ENCODE measurements around the gene GALM. TPM values are rescaled to one million over a fixed set of nuclear protein-coding genes. Genes with fewer than 3 reads are reported as not detected.

The GALM gene
- polyA plus RNA-seq, 3 donors from 2014 or later: 7.0 to 14.9 (median 14.8) TPM

GRCh38 chr2:38765551-38765950 lies 99.6 kb downstream of the GALM start:
- no peaks in the 10 kb centered on the region for H3K36me3 Mint-ChIP-seq
- H3K27ac Mint-ChIP-seq: no peak overlapping the region
- no peak for DNase-seq
- no peaks in the 10 kb centered on the region for H3K9me3 Mint-ChIP-seq
- H3K4me3 Mint-ChIP-seq: no peak overlapping the region
- no peaks in the 10 kb centered on the region for H3K4me1 Mint-ChIP-seq
- H3K27me3 Mint-ChIP-seq (ENCODE audit: low read depth in 3 of 3): peaks cover 0 to 2% (median 2%) of the 10 kb centered on the region in 3 donors

GRCh38 chr2:38771632-38772031 lies 105.7 kb downstream of the GALM start:
- H3K27ac Mint-ChIP-seq: no peak overlapping the region
- H3K9me3 Mint-ChIP-seq: no peaks in the 10 kb centered on the region
- H3K4me1 Mint-ChIP-seq: no peaks in the 10 kb centered on the region
- H3K4me3 Mint-ChIP-seq: no peak overlapping the region
- DNase-seq: no peak
- no peaks in the 10 kb centered on the region for H3K36me3 Mint-ChIP-seq
- H3K27me3 Mint-ChIP-seq (ENCODE audit: low read depth in 3 of 3): peaks cover 3 to 8% (median 6%) of the 10 kb centered on the region in 3 donors

- peaks cover 5 to 13% (median 5%) of the 10 kb centered on the region in 3 donors for H3K27me3 Mint-ChIP-seq (ENCODE audit: low read depth in 3 of 3)
- H3K36me3 Mint-ChIP-seq: no peaks in the 10 kb centered on the region
- H3K4me1 Mint-ChIP-seq: peaks cover 12 to 17% of the 10 kb centered on the region in 2 donors
- no peak overlapping the region for H3K27ac Mint-ChIP-seq
- DNase-seq: no peak
- no peaks in the 10 kb centered on the region for H3K9me3 Mint-ChIP-seq
- peak overlapping the region in 1 of 5 donors; percentile 22 for H3K4me3 Mint-ChIP-seq
These were observed 109.4 kb downstream of the GALM start for GRCh38 chr2:38775097-38775920.

- Mint-ChIP-seq H3K9me3 (no peaks in the 10 kb centered on the region), H3K27me3 (ENCODE audit: low read depth in 3 of 3) (peaks cover 5 to 13% (median 5%) of the 10 kb centered on the region in 3 donors), H3K36me3 (no peaks in the 10 kb centered on the region), H3K4me3 (peak overlapping the region in 4 of 5 donors; percentile 26 to 67 (median 66)), H3K27ac (no peak overlapping the region), H3K4me1 (peaks cover 12 to 17% of the 10 kb centered on the region in 2 donors)
- no peak for DNase-seq
These were observed 110.0 kb downstream of the GALM start for GRCh38 chr2:38775921-38776225.

GRCh38 chr2:38776531-38776930 lies 110.6 kb downstream of the GALM start:
- Mint-ChIP-seq H3K4me3 (peak overlapping the region; percentile 43 to 67 (median 64)), H3K27ac (peak overlapping the region in 1 of 6 donors; percentile 53), H3K4me1 (peaks cover 12 to 17% of the 10 kb centered on the region in 2 donors), H3K9me3 (no peaks in the 10 kb centered on the region), H3K27me3 (ENCODE audit: low read depth in 3 of 3) (peaks cover 5 to 13% (median 5%) of the 10 kb centered on the region in 3 donors), H3K36me3 (peaks cover 0 to 4% (median 3%) of the 10 kb centered on the region in 3 donors)
- DNase-seq: no peak

GRCh38 chr2:38778687-38779082 lies 112.8 kb downstream of the GALM start:
- Mint-ChIP-seq H3K36me3 (peaks cover 4 to 11% (median 8%) of the 10 kb centered on the region in 3 donors), H3K27ac (peak overlapping the region; percentile 90 to 99 (median 96)), H3K27me3 (ENCODE audit: low read depth in 3 of 3) (peaks cover 3 to 13% (median 5%) of the 10 kb centered on the region in 3 donors), H3K4me3 (peak overlapping the region; percentile 94 to 98 (median 95)), H3K9me3 (no peaks in the 10 kb centered on the region), H3K4me1 (peaks cover 12 to 17% of the 10 kb centered on the region in 2 donors)
- no peak for DNase-seq

GRCh38 chr2:38783586-38783985 lies 117.7 kb downstream of the GALM start:
- no peaks in the 10 kb centered on the region for H3K9me3 Mint-ChIP-seq
- no peak overlapping the region for H3K4me3 Mint-ChIP-seq
- peaks cover 4 to 11% (median 8%) of the 10 kb centered on the region in 3 donors for H3K36me3 Mint-ChIP-seq
- no peak for DNase-seq
- peaks cover 0 to 2% (median 0%) of the 10 kb centered on the region in 3 donors for H3K27me3 Mint-ChIP-seq (ENCODE audit: low read depth in 3 of 3)
- no peak overlapping the region for H3K27ac Mint-ChIP-seq
- peaks cover 4 to 7% of the 10 kb centered on the region in 2 donors for H3K4me1 Mint-ChIP-seq

Other genes with a start within 250 kb of the GALM start
- gene HNRNPLL, start 63.2 kb upstream of the GALM start, polyA plus RNA-seq: 10 to 100 TPM in 2 of 3 donors, 1 to 10 TPM in 1; 7.4 to 13.9 (median 11.5) TPM
- 100 to 1,000 TPM; 171 to 209 (median 203) TPM for gene SRSF7, start 85.2 kb downstream of the GALM start, polyA plus RNA-seq
- 10 to 100 TPM in 1 of 3 donors, 1 to 10 TPM in 2; 5.8 to 13.6 (median 7.9) TPM for gene GEMIN6, start 112.1 kb downstream of the GALM start, polyA plus RNA-seq
- gene DHX57, start 209.8 kb downstream of the GALM start, polyA plus RNA-seq: 1 to 10 TPM in 2 of 3 donors, under 1 TPM in 1; 0.93 to 6.9 (median 4.4) TPM
- gene MORN2, start 209.9 kb downstream of the GALM start, polyA plus RNA-seq: 1 to 10 TPM; 3.1 to 7.8 (median 7.2) TPM
- not detected for gene ARHGEF33, start 223.8 kb downstream of the GALM start, polyA plus RNA-seq

All from immature natural killer cell (primary cell).